Motor neuron (in vitro differentiated cells): ENCODE measurements around the gene NKD2. TPM values are rescaled to one million over a fixed set of nuclear protein-coding genes. Genes with fewer than 3 reads are reported as not detected.

ENCODE experiments used
- ATAC-seq, 8 experiments: fragments of 200-7000 bp; cut with Tn5 transposase; replicated peaks in 6 of 8; 2 replicates each; pipeline ENCODE4 v1.8.0; 2021; ENCODE audit warnings: mild to moderate bottlenecking in 8 of 8, moderate library complexity in 8 of 8
- H3K27ac ChIP-seq, 2 donors: fragments of 250-450 bp; sonication (Bioruptor Pico); 2 replicates each; pipeline ENCODE4 v1.9.0; 2021; ENCODE audit warnings: antibody characterized with exemption in 2 of 2, mild to moderate bottlenecking in 2 of 2, moderate library complexity in 1 of 2
- H3K4me1 ChIP-seq, 2 donors: fragments of 250-450 bp; sonication (Bioruptor Pico); replicated peaks in 1 of 2; 2 replicates each; pipeline ENCODE4 v1.6.1; 2021; ENCODE audit warnings: antibody characterized with exemption in 2 of 2, mild to moderate bottlenecking in 2 of 2, moderate library complexity in 1 of 2
- H3K4me3 ChIP-seq, 5 donors: fragments of 250-450 bp; sonication (Bioruptor Pico); 2 replicates each; pipeline ENCODE4 v1.9.0; 2021; ENCODE audit warnings: antibody characterized with exemption in 5 of 5, mild to moderate bottlenecking in 5 of 5, moderate library complexity in 4 of 5
- WGBS, 10 experiments: fragments of 450-650 bp; shearing (Covaris generic); methylation state at CpG; one replicate each; pipeline ENCODE4 v1.0.0; 2022; 5-methylcytosine and 5-hydroxymethylcytosine counted together
- in situ Hi-C, 9 experiments: fragments of 400-800 bp; cut with MboI; loops; one replicate each; pipeline ENCODE4 v1.15.0; 2021; ENCODE audit warnings: low sequenced_read_pairs in 9 of 9, low pct_unique_long_range_greater_than_20kb in 2 of 9; ENCODE audit not compliant: unreplicated experiment in 9 of 9
- total RNA-seq, 8 experiments: library from RNA; unstranded; fragments of 300-600 nt; gene quantifications; 2 replicates each; pipeline versions ENCODE4 v1.2.3 to v1.2.4, GENCODE V29; 2022

The NKD2 gene
- total RNA-seq, 8 experiments from 2014 or later: 0.41 to 19.2 (median 6.8) TPM; not detected in 1

GRCh38 chr5:1041225-1042143 is 32.9 kb downstream of the NKD2 start:
- Histone ChIP-seq H3K4me3 (no peak overlapping the region), H3K4me1 (no peaks in the 10 kb centered on the region), H3K27ac (no peak overlapping the region)
- 24 to 83% (median 66%) methylated on average over 3 to 15 of the region's 15 CpGs for WGBS, 10 experiments
- ATAC-seq: peak in 3 of 8 experiments; percentile 24 to 54 (median 29)
- in situ Hi-C loops: no loop called here

- no peak for ATAC-seq
- Histone ChIP-seq H3K4me1 (no peaks in the 10 kb centered on the region), H3K4me3 (no peak overlapping the region), H3K27ac (no peak overlapping the region)
- in situ Hi-C loops: no loop called here
- WGBS, 10 experiments: 13 to 89% (median 69%) methylated on average over 3 to 7 of the region's 7 CpGs; no CpG with 5 or more reads in 1 of the 10 experiments
These were observed 34.0 kb downstream of the NKD2 start for GRCh38 chr5:1042626-1043025.

GRCh38 chr5:1043327-1043726 is 34.7 kb downstream of the NKD2 start:
- in situ Hi-C loops: no loop called here

GRCh38 chr5:1044117-1044516 is 35.5 kb downstream of the NKD2 start:
- ATAC-seq: no peak
- 0 to 95% (median 71%) methylated on average over 1 to 4 of the region's 5 CpGs; no CpG with 5 or more reads in 3 of the 10 experiments for WGBS, 10 experiments
- no peaks in the 10 kb centered on the region for H3K4me1 ChIP-seq
- in situ Hi-C loops: no loop called here
- H3K27ac ChIP-seq: no peak overlapping the region
- H3K4me3 ChIP-seq: no peak overlapping the region

More at GRCh38 chr5:1043327-1043726, 34.7 kb downstream of the NKD2 start:
- Histone ChIP-seq H3K4me1 (no peaks in the 10 kb centered on the region), H3K27ac (no peak overlapping the region), H3K4me3 (no peak overlapping the region)
- ATAC-seq: peak in 3 of 8 experiments; percentile 13 to 24 (median 16)
- 0 to 87% (median 75%) methylated on average over 3 to 7 of the region's 7 CpGs for WGBS, 10 experiments

- no peak overlapping the region for H3K27ac ChIP-seq
- WGBS, 10 experiments: 10 to 93% (median 72%) methylated on average over 2 to 7 of the region's 9 CpGs
- H3K4me1 ChIP-seq: peaks cover 6 to 10% of the 10 kb centered on the region in 2 donors
- ATAC-seq: peak in 1 of 8 experiments; percentile 1
- no peak overlapping the region for H3K4me3 ChIP-seq
- in situ Hi-C loops: no loop called here
These were observed 37.5 kb downstream of the NKD2 start for GRCh38 chr5:1045960-1046560.

GRCh38 chr5:1047332-1047965 is 38.8 kb downstream of the NKD2 start:
- Histone ChIP-seq H3K27ac (no peak overlapping the region), H3K4me1 (peaks cover 6 to 10% of the 10 kb centered on the region in 2 donors), H3K4me3 (no peak overlapping the region)
- WGBS, 10 experiments: 50 to 88% (median 82%) methylated on average over 2 to 9 of the region's 11 CpGs; no CpG with 5 or more reads in 1 of the 10 experiments
- no peak for ATAC-seq
- in situ Hi-C loops: no loop called here

GRCh38 chr5:1048162-1048721 is 39.6 kb downstream of the NKD2 start:
- in situ Hi-C loops: no loop called here
- Histone ChIP-seq H3K4me3 (no peak overlapping the region), H3K4me1 (peaks cover 6 to 10% of the 10 kb centered on the region in 2 donors), H3K27ac (no peak overlapping the region)
- no peak for ATAC-seq
- WGBS, 10 experiments: 40 to 95% (median 82%) methylated on average over 2 to 11 of the region's 11 CpGs; no CpG with 5 or more reads in 2 of the 10 experiments

GRCh38 chr5:1048861-1049838 is 40.5 kb downstream of the NKD2 start:
- Histone ChIP-seq H3K4me1 (peaks cover 6 to 10% of the 10 kb centered on the region in 2 donors), H3K4me3 (no peak overlapping the region), H3K27ac (no peak overlapping the region)
- ATAC-seq: no peak
- in situ Hi-C loops: no loop called here
- WGBS, 10 experiments: 0 to 100% (median 80%) methylated on average over 1 to 6 of the region's 39 CpGs; no CpG with 5 or more reads in 5 of the 10 experiments

GRCh38 chr5:1050423-1051365 is 42.1 kb downstream of the NKD2 start:
- Histone ChIP-seq H3K4me1 (peaks cover 6 to 10% of the 10 kb centered on the region in 2 donors), H3K27ac (no peak overlapping the region), H3K4me3 (no peak overlapping the region)
- ATAC-seq: peak in 5 of 8 experiments; percentile 86 to 93 (median 90)
- WGBS, 10 experiments: 0 to 83% (median 44%) methylated on average over 1 to 10 of the region's 29 CpGs; no CpG with 5 or more reads in 2 of the 10 experiments
- in situ Hi-C loops: no loop called here

GRCh38 chr5:1051366-1051720 is 42.7 kb downstream of the NKD2 start:
- Histone ChIP-seq H3K4me3 (no peak overlapping the region), H3K4me1 (peaks cover 6 to 10% of the 10 kb centered on the region in 2 donors), H3K27ac (no peak overlapping the region)
- WGBS, 10 experiments: 60 to 100% (median 76%) methylated on average over 1 to 7 of the region's 16 CpGs; no CpG with 5 or more reads in 6 of the 10 experiments
- in situ Hi-C loops: no loop called here
- no peak for ATAC-seq

- Histone ChIP-seq H3K4me1 (peaks cover 6 to 10% of the 10 kb centered on the region in 2 donors), H3K27ac (no peak overlapping the region), H3K4me3 (no peak overlapping the region)
- in situ Hi-C loops: no loop called here
- 50 to 100% (median 82%) methylated on average over 2 to 6 of the region's 17 CpGs; no CpG with 5 or more reads in 5 of the 10 experiments for WGBS, 10 experiments
- ATAC-seq: no peak
These were observed 43.5 kb downstream of the NKD2 start for GRCh38 chr5:1052076-1052475.
